ENCODE data around the gene ANXA5. TPM values are rescaled to one million over a fixed set of nuclear protein-coding genes. Genes with fewer than 3 reads are reported as not detected.

Gene ANXA5
- 100 to 1,000 TPM in 1 of 2 donors, 10 to 100 TPM in 1; 88.4 to 122 TPM for total RNA-seq

DNA sequence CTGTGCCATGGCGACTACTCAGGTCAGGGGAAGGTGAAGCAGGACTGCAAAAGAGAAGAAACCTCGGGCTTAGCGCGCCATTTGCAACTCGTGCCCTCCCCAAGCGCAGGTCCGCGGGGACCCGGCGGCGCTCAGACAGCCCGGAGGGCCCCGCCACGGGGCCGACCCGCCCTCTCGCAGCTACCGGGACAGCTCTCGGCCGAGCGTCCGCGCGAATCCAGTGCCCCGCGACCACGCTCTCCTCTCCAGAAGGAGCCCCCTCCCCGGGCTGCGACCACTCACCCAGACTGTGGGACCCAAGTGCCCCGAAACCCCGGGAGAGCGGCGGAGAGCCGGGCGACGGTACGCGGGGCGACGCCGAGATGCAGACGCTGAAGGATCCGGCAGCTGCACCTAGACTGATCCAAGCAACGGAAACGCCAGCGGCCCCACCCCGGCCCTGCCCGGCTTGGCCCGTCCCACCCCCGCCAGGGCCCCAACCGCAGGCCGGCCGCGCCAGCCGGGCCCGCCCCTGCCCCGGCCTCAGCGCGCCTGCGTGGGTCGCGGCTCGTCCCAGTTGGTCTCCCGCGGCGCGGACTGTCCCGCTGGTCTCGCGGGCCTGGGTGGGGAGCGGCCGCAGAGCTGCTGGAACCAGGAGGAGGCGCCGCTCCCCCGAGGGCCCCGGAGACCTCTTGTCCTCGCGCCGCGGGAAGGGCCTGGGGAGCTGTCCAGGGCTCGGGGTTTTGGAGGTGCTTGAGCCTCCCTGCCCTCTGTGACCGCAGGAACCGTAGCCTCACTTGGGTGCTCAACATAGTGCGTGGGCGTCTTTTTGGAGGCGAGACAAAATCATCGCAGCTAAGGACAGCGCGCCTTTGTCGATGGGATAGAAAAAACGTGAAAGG, at the start of gene ANXA5:
Gene ANXA5 (minus strand): TSS at position 400 of the 881 bp plus-strand sequence. CDS start 391 bp downstream, at position 9.
- peak within 1 kb of the TSS; percentile 97 for H3K4me3 ChIP-seq
- DNase-seq: peak; percentile 88
- TF ChIP-seq, protein P1, sequence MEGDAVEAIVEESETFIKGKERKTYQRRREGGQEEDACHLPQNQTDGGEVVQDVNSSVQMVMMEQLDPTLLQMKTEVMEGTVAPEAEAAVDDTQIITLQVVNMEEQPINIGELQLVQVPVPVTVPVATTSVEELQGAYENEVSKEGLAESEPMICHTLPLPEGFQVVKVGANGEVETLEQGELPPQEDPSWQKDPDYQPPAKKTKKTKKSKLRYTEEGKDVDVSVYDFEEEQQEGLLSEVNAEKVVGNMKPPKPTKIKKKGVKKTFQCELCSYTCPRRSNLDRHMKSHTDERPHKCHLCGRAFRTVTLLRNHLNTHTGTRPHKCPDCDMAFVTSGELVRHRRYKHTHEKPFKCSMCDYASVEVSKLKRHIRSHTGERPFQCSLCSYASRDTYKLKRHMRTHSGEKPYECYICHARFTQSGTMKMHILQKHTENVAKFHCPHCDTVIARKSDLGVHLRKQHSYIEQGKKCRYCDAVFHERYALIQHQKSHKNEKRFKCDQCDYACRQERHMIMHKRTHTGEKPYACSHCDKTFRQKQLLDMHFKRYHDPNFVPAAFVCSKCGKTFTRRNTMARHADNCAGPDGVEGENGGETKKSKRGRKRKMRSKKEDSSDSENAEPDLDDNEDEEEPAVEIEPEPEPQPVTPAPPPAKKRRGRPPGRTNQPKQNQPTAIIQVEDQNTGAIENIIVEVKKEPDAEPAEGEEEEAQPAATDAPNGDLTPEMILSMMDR (IDR thresholded peaks at IDR 0.05): no peak

DNA sequence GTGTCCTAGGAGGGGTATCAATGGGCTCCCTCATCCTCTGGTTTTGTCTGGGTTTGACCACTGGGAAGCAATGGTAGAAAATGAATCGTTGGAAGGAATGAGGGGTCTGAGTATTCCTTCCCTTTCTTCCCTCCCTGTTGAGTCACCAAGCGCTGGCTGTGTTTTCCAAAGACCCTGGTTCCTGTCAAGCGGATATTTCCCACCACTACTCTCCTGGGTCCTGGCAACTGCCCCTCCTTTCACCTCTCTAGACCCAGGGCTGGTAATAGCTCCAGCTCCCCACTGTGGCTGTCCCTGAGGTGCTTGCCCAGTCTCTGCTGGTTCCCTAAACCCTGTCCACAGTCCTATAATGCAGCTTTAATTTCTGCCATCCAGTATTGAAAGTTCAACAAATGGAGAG, 46.0 kb upstream of the ANXA5 start:
- H3K9me3 ChIP-seq: no peaks in the 10 kb centered on the region
- no peaks in the 10 kb centered on the region for H3K4me1 ChIP-seq
- TF ChIP-seq, protein P1 (IDR thresholded peaks at IDR 0.05): no peak
- no peak for DNase-seq
- H3K9ac ChIP-seq (ENCODE audit: low read depth in 2 of 2, low read length in 2 of 2): no peak overlapping the region
- no peak overlapping the region for H3K4me3 ChIP-seq
- H3K27ac ChIP-seq: no peak overlapping the region
- intact Hi-C loops (cut with DNase I): no loop called here
- no peaks in the 10 kb centered on the region for H3K27me3 ChIP-seq
- no peaks in the 10 kb centered on the region for H3K36me3 ChIP-seq

More for the DNA sequence above, at the start of gene ANXA5:
- Histone ChIP-seq H3K9ac (ENCODE audit: low read depth in 2 of 2, low read length in 2 of 2) (peak within 1 kb of the TSS; percentile 85 to 92), H3K36me3 (no peaks in the 10 kb centered on the region), H3K27ac (peak within 1 kb of the TSS; percentile 95), H3K4me1 (no peaks in the 10 kb centered on the region), H3K9me3 (no peaks in the 10 kb centered on the region), H3K27me3 (no peaks in the 10 kb centered on the region)
- intact Hi-C loops (cut with DNase I): no loop called here

DNA sequence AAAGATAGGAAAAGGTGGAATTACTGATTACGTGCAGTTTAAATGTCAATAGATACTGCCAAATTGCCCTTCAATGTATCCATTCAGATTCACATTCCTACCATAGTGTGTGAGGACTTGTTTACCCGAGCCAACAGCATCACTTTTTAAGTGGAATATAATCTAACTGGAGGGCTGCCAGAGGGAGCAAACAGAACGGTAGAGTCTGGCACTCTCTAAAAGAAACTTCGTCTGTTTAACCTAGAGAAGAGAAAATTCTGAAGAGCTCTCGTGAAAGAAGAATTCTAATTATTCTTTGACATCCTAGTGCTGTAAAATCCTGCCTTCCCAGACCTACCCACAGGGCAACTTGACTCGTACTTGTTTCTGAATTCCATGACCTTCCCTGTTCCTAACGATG, 45.0 kb upstream of the ANXA5 start:
- no peaks in the 10 kb centered on the region for H3K36me3 ChIP-seq
- TF ChIP-seq, protein P1 (IDR thresholded peaks at IDR 0.05): no peak
- DNase-seq: no peak
- no peaks in the 10 kb centered on the region for H3K9me3 ChIP-seq
- no peak overlapping the region for H3K4me3 ChIP-seq
- no peaks in the 10 kb centered on the region for H3K27me3 ChIP-seq
- intact Hi-C loops (cut with DNase I): no loop called here
- H3K9ac ChIP-seq (ENCODE audit: low read depth in 2 of 2, low read length in 2 of 2): no peak overlapping the region
- H3K27ac ChIP-seq: no peak overlapping the region
- no peaks in the 10 kb centered on the region for H3K4me1 ChIP-seq

- H3K4me1 ChIP-seq: no peaks in the 10 kb centered on the region
- no peak overlapping the region for H3K4me3 ChIP-seq
- no peaks in the 10 kb centered on the region for H3K27me3 ChIP-seq
- H3K9ac ChIP-seq (ENCODE audit: low read depth in 2 of 2, low read length in 2 of 2): no peak overlapping the region
- DNase-seq: no peak
- H3K36me3 ChIP-seq: no peaks in the 10 kb centered on the region
- TF ChIP-seq, protein P1 (IDR thresholded peaks at IDR 0.05): no peak
- intact Hi-C loops (cut with DNase I): no loop called here
- H3K27ac ChIP-seq: no peak overlapping the region
- no peaks in the 10 kb centered on the region for H3K9me3 ChIP-seq
These were observed 44.1 kb upstream of the ANXA5 start for GRCh38 chr4:121740796-121741409.

DNA sequence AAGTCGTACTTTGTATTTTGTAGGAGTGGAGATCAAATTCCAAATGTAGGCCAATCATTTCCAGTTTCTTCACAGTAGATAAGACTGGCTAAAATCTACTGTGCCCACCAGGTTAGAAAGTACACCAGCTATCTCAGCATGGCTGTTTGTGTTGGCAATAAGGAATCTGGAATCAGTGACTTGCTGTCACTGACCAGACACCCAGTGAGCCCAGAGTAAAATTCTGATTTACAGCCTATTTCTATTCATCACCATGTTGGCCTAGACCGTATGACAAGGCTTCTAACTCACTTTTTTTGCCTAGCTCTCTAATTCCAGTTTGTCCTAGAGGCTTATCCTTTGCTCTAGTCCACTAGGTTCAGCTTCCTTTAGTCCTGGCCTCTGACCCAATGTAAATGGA, 42.8 kb upstream of the ANXA5 start:
- Histone ChIP-seq H3K4me1 (no peaks in the 10 kb centered on the region), H3K9me3 (no peaks in the 10 kb centered on the region), H3K36me3 (no peaks in the 10 kb centered on the region), H3K4me3 (no peak overlapping the region), H3K9ac (ENCODE audit: low read depth in 2 of 2, low read length in 2 of 2) (no peak overlapping the region), H3K27ac (no peak overlapping the region), H3K27me3 (no peaks in the 10 kb centered on the region)
- TF ChIP-seq, protein P1 (IDR thresholded peaks at IDR 0.05): no peak
- intact Hi-C loops (cut with DNase I): loop anchor here (10.0 kb wide), 1 partner anchor 255 kb away; no protein-coding TSS in a partner anchor
- DNase-seq: no peak
